Small intestine (tissue), 7 donors: ENCODE results near the gene PHKA2. TPM values are rescaled to one million over a fixed set of nuclear protein-coding genes. Genes with fewer than 3 reads are reported as not detected.
A peak's percentile ranks its signal among the peaks of the same experiment; 100 is the strongest.

Source experiments
- DNase-seq, 2 donors: peaks; one replicate each; pipeline versions ENCODE4 v3.0.0 to v3.0.0-alpha.2; 2013
- FAIRE-seq: peaks from 2 replicates; lab custom pipeline; 2012; peaks lifted over from hg19 to GRCh38; lab: Jason Lieb, UNC
- H3K27ac ChIP-seq, 3 donors: one replicate each; pipeline ENCODE4 v1.5.1; 2013; ENCODE audit warnings: low read length in 2 of 3, mild to moderate bottlenecking in 2 of 3, control low read depth in 1 of 3, inconsistent platforms in 1 of 3, low read depth in 1 of 3, moderate library complexity in 1 of 3
- H3K27me3 ChIP-seq, 3 donors: one replicate each; pipeline ENCODE4 v1.6.1; 2013; ENCODE audit warnings: low read length in 3 of 3, inconsistent platforms in 1 of 3; ENCODE audit not compliant: control insufficient read depth in 3 of 3, insufficient read depth in 3 of 3
- H3K36me3 ChIP-seq, 3 donors: one replicate each; pipeline ENCODE4 v1.6.1; 2013; ENCODE audit warnings: low read length in 3 of 3, inconsistent platforms in 1 of 3, low read depth in 1 of 3, mild to moderate bottlenecking in 1 of 3, moderate library complexity in 1 of 3; ENCODE audit not compliant: control insufficient read depth in 3 of 3, insufficient read depth in 2 of 3
- H3K4me1 ChIP-seq, 3 donors: one replicate each; pipeline ENCODE4 v1.6.1; 2013; ENCODE audit warnings: low read length in 2 of 3, inconsistent platforms in 1 of 3, low read depth in 1 of 3, mild to moderate bottlenecking in 1 of 3, moderate library complexity in 1 of 3; ENCODE audit not compliant: control insufficient read depth in 3 of 3, insufficient read depth in 2 of 3
- H3K4me3 ChIP-seq, 3 donors: one replicate each; pipeline ENCODE4 v1.5.1; 2013; ENCODE audit warnings: low read length in 3 of 3, control low read depth in 1 of 3, inconsistent platforms in 1 of 3, low read depth in 1 of 3, mild to moderate bottlenecking in 1 of 3, moderate library complexity in 1 of 3
- H3K9me3 ChIP-seq, 2 donors: one replicate each; pipeline ENCODE4 v1.6.1; 2013; ENCODE audit warnings: low read depth in 1 of 2, low read length in 1 of 2; ENCODE audit not compliant: control insufficient read depth in 2 of 2, insufficient read depth in 1 of 2
- WGBS, 3 donors: extraction: QIAGEN DNeasy Blood & Tissue Kit; methylation state at CpG; one replicate each; pipeline ENCODE4 v1.1.7; 2013; 5-methylcytosine and 5-hydroxymethylcytosine counted together
- polyA plus RNA-seq, 4 donors: library from polyadenylated mRNA; stranded (reverse) in 3 of 4; unstranded in 1 of 4; fragments of 200-250 nt in 3 of 4; fragments of 120-200 nt in 1 of 4; gene quantifications; one replicate each; pipeline versions ENCODE4 v1.2.1 to v1.2.3, GENCODE V29; 2013
- donor health status: healthy with polysubstance abuse.
- donor health status: control.
- donor health status: control.
- donor health status: Bipolar disorder and iron deficiency.
- donor health status: healthy.

PHKA2 gene
- polyA plus RNA-seq, 4 donors: 16.8 to 55.6 (median 21.4) TPM

GRCh38 chrX:18949944-18950301, 34.0 kb downstream of the PHKA2 start:
- FAIRE-seq: no peak
- no peak for DNase-seq
- Histone ChIP-seq H3K36me3 (peaks cover 0 to 41% (median 0%) of the 10 kb centered on the region in 3 donors), H3K27me3 (no peaks in the 10 kb centered on the region), H3K4me3 (no peak overlapping the region), H3K4me1 (peaks cover 0 to 10% (median 0%) of the 10 kb centered on the region in 3 donors), H3K9me3 (no peaks in the 10 kb centered on the region), H3K27ac (peak overlapping the region in 1 of 3 donors; percentile 51)
- 87 to 93% (median 88%) methylated on average over 8 of the region's 8 CpGs for WGBS, 3 donors

- no peaks in the 10 kb centered on the region for H3K27me3 ChIP-seq
- no peak overlapping the region for H3K4me3 ChIP-seq
- DNase-seq (peak; percentile 52 to 60), FAIRE-seq (peak; percentile 65)
- H3K27ac ChIP-seq: peak overlapping the region in 1 of 3 donors; percentile 80
- no peaks in the 10 kb centered on the region for H3K9me3 ChIP-seq
- H3K4me1 ChIP-seq: peaks cover 0 to 10% (median 0%) of the 10 kb centered on the region in 3 donors
- peaks cover 0 to 41% (median 0%) of the 10 kb centered on the region in 3 donors for H3K36me3 ChIP-seq
- WGBS, 3 donors: 37 to 54% (median 52%) methylated on average over 4 of the region's 4 CpGs
Measured at GRCh38 chrX:18949291-18949943, 34.5 kb downstream of the PHKA2 start.

- Histone ChIP-seq H3K4me1 (peaks cover 0 to 10% (median 0%) of the 10 kb centered on the region in 3 donors), H3K27ac (peak overlapping the region in 1 of 3 donors; percentile 33), H3K36me3 (peaks cover 0 to 46% (median 0%) of the 10 kb centered on the region in 3 donors), H3K27me3 (no peaks in the 10 kb centered on the region), H3K4me3 (no peak overlapping the region), H3K9me3 (no peaks in the 10 kb centered on the region)
- WGBS, 3 donors: 89 to 95% (median 92%) methylated on average over 4 of the region's 4 CpGs
- peak in 1 of 2 donors; percentile 38 for DNase-seq
- no peak for FAIRE-seq
Measured at GRCh38 chrX:18946611-18947010, 37.3 kb downstream of the PHKA2 start.

GRCh38 chrX:18946157-18946556, 37.8 kb downstream of the PHKA2 start:
- Histone ChIP-seq H3K27me3 (no peaks in the 10 kb centered on the region), H3K9me3 (no peaks in the 10 kb centered on the region), H3K4me1 (peaks cover 0 to 10% (median 0%) of the 10 kb centered on the region in 3 donors), H3K4me3 (no peak overlapping the region), H3K27ac (peak overlapping the region in 1 of 3 donors; percentile 33), H3K36me3 (peaks cover 0 to 47% (median 0%) of the 10 kb centered on the region in 3 donors)
- FAIRE-seq: no peak
- WGBS, 3 donors: 91 to 97% (median 96%) methylated on average over 6 of the region's 6 CpGs
- no peak for DNase-seq

GRCh38 chrX:18945483-18945882, 38.4 kb downstream of the PHKA2 start:
- Histone ChIP-seq H3K4me1 (peaks cover 0 to 10% (median 0%) of the 10 kb centered on the region in 3 donors), H3K36me3 (peaks cover 0 to 44% (median 0%) of the 10 kb centered on the region in 3 donors), H3K4me3 (no peak overlapping the region), H3K9me3 (no peaks in the 10 kb centered on the region), H3K27ac (no peak overlapping the region), H3K27me3 (no peaks in the 10 kb centered on the region)
- FAIRE-seq (no peak), DNase-seq (no peak)
- WGBS, 3 donors: 87 to 93% (median 91%) methylated on average over 2 of the region's 2 CpGs

- H3K4me1 ChIP-seq: peaks cover 0 to 10% (median 0%) of the 10 kb centered on the region in 3 donors
- H3K27ac ChIP-seq: no peak overlapping the region
- DNase-seq: no peak
- H3K36me3 ChIP-seq: peaks cover 0 to 40% (median 0%) of the 10 kb centered on the region in 3 donors
- no peaks in the 10 kb centered on the region for H3K27me3 ChIP-seq
- no peak overlapping the region for H3K4me3 ChIP-seq
- H3K9me3 ChIP-seq: no peaks in the 10 kb centered on the region
- 79 to 89% (median 87%) methylated on average over 4 of the region's 4 CpGs for WGBS, 3 donors
- FAIRE-seq: no peak
Measured at GRCh38 chrX:18944482-18944881, 39.4 kb downstream of the PHKA2 start.

DNA sequence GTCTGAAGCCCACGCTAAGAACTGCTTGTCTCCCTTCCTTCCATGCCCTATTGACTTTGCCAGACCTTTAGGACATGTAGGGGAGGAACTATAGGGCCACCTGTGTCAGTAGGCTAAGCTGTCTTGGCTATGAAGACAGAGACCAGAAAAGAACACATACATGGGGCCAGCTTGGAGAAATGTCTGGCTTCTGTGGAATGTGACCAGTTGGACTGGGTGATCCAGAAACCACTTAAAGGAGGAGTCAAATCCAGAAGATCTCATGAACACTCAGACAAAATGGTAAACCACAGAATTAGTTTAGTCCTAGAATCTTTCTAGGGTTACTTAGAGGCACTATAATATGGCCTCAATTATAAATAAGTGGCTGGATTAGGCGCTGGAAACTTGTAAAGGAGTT, 42.0 kb downstream of the PHKA2 start:
- WGBS, 3 donors: 79 to 95% (median 81%) methylated on average over 2 of the region's 2 CpGs
- no peak for DNase-seq
- H3K27me3 ChIP-seq: no peaks in the 10 kb centered on the region

DNA sequence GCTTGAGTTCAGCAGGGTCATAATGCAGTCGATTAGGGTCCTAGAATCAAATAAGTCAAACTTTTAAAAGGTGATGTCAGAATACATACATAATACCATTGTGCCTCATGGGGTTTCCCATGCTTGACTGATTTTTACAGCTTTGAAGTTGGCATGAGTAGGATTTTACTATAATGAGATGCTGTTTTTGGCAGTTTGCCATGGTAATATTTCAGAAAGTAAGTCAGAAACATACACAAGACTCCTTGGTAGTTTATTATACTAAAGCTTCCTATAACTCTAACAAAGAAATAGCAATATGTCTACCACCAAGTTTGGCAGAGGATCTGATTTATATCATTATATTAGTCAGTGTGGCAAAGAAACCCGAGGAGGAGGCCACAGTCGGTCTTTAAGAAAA, 45.2 kb downstream of the PHKA2 start:
- Histone ChIP-seq H3K4me1 (peaks cover 0 to 19% (median 0%) of the 10 kb centered on the region in 3 donors), H3K36me3 (peaks cover 0 to 45% (median 0%) of the 10 kb centered on the region in 3 donors), H3K27ac (no peak overlapping the region), H3K9me3 (no peaks in the 10 kb centered on the region), H3K27me3 (no peaks in the 10 kb centered on the region), H3K4me3 (no peak overlapping the region)
- FAIRE-seq (no peak), DNase-seq (no peak)
- WGBS, 3 donors: 45 to 60% (median 55%) methylated on average over 3 of the region's 3 CpGs

More for the DNA sequence above, 42.0 kb downstream of the PHKA2 start:
- Histone ChIP-seq H3K4me3 (no peak overlapping the region), H3K4me1 (peaks cover 0 to 5% (median 0%) of the 10 kb centered on the region in 3 donors), H3K27ac (no peak overlapping the region), H3K9me3 (no peaks in the 10 kb centered on the region), H3K36me3 (peaks cover 0 to 45% (median 0%) of the 10 kb centered on the region in 3 donors)
- FAIRE-seq: no peak
